Stimulated activated CD8-positive, alpha-beta memory T cell treated with anti-CD3 and anti-CD28 coated beads, Interleukin-7, amount 100 ng/mL, for 4 hours (primary cell): ENCODE results near the gene DDX39B.
A peak's percentile ranks its signal among the peaks of the same experiment; 100 is the strongest.

ENCODE experiments used
- DNase-seq, 2 donors: peaks; one replicate each; pipeline ENCODE4 v3.0.0-alpha.2; 2020; ENCODE audit warnings: low read depth in 2 of 2

Gene DDX39B

DNA sequence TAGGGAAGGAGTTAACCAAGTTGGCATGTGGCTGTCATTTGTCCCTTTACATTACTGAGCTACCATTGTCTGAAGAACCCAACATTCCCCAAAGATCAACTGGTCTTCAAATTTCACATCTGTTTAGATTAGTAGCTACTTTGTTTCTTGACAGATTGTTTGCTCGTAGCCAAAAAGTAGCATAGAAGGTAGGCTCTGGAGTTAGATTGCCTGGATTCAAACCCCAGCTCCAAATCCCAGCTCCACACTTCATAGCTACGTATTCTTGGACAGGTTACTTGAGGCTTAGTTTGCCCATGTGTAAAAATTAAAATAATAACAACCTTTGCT, 6.7 kb upstream of the DDX39B start:
- no peak for DNase-seq

DNA sequence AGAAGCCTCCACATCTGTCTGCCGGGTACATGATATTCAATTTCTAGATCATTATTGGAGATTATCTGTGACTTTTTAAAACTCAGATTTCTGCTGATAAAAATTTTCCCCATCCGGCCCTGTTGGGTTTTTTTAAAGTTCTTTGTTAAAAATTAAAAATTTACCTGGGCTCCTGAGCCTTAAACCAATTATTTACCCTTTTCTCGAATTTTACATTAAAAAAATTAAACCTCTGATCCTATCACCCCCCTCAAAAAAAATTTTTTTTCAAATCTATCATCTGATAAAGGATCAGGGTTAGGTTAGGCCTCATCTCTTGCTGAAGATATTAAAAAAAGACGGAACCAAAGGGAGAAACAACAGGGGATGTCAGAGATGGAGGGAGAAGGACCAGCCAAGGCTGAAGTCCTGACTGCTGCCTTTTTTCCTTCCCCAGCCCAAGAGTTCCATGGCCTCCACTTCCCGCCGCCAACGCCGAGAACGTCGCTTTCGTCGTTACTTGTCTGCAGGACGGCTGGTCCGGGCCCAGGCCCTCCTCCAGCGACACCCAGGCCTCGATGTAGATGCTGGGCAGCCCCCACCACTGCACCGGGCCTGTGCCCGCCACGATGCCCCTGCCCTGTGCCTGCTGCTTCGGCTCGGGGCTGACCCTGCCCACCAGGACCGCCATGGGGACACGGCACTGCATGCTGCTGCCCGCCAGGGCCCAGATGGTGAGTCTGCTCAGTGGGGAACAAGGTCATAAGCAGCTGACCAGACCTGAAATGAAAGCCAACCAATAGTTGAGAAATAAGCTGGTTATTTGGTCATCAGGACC, 6.1 kb upstream of the DDX39B start:
- no peak for DNase-seq

DNA sequence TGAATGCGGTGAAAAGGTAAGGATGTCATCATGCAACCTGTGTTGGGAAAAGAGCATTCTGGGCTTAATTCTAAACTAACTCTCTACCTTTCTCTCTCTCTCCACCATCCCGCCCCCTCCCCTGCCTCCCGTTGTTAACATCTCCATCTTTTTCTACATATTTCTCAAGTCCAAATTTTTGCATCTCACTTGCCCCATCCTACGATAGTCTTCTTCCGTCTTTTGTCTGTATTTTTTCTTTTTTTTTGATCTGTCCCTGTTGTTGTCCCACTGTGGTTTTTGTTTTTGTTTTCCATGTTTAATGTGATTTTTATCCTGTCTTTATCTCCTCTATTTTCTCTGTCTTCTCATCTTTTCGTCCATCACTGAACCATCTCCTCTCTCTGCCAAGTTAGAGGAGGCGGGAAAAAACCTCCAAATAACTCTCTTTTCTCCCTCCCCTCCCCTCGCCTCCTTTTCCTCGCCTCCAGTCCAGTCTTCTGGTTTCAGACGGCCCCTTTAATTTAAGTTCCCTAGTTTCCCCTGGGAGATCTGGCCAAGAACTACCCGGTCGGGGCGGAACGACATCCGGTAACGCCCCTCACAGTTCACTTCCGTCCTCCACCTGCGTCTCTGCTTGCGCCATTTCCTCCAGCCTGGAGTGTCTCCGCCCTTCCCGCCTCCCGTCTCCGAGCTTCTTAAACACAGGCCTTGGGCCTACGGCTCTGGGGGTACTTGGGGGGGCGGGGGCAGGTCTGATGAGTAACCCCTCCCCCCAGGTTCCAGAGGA, 5.3 kb upstream of the DDX39B start, which contains the start of gene NFKBIL1:
Gene NFKBIL1, plus strand, starts transcription at position 651 of the 769 bp plus-strand sequence. Its CDS starts 87 bp downstream, at position 738.
- peak; percentile 88 to 90 for DNase-seq

DNA sequence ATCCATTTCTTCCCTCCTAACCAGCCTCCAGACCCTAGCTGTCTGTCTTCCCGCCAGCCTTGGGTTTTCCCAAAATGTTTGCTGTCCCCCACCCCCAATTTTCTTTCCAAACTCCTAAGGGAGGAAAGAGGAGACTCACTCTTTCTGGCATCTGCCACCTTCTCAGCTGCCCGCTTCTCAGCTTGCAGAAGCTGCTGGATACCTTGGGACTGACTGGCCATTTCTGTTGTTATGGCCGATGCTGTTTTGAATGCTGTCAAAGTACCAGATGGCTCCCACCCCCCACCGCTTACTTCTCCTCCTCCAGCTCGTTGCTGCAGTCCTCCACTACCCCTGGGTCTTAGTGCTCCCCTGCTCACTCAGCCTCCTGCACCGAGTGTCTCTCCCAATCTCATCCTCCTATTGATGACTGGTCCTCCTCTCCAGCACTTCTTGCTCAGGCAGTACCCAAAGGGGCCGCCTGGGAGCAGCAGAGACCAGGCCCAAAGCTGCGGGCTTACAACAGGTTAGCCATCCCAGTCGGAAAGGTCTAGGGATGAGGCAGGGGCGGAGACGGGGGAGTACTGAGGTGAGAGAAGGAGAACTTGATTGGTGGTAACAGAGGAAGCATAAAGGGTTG, 4.6 kb upstream of the DDX39B start, which contains the start of gene ATP6V1G2:
Gene ATP6V1G2, minus strand, starts transcription at position 270 of the 619 bp plus-strand sequence. Its CDS starts 49 bp downstream, at position 221.
- peak; percentile 73 to 76 for DNase-seq

DNA sequence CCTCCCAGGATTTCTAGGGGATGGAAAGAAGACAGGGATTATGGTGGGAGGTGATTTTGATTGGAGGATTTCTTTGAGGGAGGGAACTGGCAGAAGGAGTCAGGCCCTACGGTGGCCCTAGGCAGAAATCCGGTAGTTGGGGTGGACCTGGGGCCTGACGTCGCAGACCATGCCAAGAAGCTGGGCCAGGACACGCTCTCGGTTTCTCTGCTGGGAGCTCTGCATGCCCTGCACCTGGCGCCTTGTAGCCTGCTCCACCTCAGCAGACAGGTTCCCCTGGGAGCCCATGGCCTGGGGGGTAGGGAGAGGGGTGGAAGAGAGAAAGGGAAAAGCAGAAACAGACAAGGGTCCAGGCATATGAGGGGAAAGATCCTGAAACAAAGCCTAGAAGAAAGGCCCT, 3.5 kb upstream of the DDX39B start:
- no peak for DNase-seq

DNA sequence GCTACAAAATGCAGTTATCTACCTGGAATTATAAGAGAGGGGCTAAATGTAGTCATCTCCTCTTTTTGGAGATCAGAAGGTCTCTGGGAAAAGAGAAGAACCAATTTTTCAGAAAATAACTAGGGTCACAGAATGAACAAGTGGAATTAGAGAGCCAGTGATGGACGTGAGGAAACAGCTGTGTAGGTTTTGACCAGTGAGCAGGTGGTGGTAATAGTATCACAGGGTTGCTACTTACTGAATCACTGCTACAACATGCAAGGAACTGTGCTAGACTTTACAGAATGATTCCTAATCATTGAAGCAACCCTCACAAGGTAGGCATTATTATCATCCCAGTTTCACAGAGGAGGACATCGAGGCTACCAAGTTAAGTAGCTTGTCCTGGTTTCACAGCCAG, 2.9 kb upstream of the DDX39B start:
- DNase-seq: no peak

DNA sequence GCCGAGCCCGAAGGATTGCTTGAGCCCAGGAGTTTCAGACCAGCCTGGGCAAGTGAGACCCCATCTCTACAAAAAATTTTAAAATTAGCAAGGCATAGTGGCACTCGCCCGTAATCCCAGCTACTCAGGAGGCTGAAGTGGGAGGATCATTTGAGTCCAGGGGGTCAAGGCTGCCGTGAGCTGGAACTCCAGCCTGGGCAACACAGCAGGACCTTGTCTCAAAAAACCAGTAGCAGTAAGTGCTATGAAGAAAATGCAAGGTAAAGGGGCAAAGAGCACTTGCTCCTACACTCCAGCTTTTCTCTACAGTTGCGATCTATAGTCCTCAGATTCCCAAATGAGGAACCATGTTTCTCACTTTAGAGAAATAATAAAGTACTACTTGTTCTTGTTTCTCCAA, 1.8 kb upstream of the DDX39B start:
- no peak for DNase-seq

DNA sequence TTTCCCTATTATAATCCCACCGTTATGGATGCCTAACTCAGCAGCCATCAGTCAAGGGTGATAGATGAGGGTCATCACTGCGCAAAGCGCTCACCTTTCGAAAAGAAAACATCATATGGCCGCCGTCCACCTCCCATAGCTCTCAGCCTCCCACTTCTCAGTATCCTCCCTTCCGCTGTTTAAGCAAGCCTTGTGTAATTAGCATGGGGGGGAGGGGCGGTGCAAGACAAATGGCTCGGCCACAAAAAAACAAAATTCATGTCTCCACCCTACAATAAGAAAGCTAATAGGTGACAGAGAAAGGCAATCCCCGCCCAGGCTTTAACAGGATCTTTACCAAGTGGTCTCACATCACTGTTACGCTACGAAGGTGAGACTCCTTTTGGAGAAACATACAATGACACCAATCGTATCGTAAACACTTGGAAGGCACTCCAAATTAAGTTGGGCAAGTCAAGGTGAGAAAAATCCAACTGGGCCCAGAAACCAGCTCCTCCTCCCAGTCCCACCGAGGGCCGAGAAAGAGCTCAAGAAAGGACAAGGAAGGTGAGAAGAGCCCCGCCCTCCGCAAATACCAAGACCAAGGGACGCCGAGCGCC, 645 bp downstream of the DDX39B start:
- peak in 1 of 2 donors; percentile 34 for DNase-seq

DNA sequence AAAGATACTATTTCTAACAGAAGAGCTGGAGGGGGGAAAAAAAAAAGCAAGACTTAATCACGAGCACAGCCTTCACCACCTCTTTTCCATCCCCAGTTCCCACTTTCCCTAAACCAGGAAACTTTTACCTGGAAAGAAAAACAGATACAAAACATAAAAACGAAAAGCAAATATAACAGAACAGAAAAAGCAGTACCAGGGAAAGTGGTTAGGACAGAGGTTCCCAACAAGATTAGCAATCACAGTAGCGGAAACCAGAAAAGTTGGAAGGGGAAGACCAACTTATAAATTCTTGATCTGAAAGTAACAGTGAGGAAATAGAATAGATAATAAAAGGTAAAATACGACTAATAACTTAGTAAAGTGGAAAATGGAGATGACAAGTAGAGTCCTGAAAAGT, 1.2 kb downstream of the DDX39B start:
- no peak for DNase-seq

DNA sequence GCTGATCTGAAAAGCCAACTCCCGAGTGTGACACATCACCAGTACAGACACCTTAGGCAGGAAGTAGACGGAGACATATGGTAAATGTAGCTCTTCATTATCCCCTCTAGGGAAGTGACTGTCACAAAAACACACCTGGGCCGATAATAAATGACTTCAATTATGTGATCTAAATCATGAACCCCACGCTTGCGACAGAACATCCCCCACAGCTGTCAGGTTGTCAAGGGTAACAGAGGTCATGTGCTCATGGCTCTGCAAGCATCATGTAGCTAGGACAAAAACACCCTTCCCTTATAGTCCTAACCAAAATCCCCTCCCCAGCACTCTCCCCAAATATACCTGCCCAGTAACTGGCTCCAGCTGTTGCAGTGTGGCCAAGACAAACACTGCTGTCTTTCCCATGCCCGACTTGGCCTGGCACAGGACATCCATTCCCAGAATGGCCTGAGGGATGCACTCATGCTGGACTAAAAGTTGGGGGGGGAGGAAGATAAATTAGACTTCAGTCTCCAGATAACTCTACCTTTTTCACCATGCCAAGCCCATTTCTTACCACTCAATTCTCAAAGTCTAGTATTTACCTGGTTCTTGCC, 2.9 kb downstream of the DDX39B start:
- DNase-seq: no peak

DNA sequence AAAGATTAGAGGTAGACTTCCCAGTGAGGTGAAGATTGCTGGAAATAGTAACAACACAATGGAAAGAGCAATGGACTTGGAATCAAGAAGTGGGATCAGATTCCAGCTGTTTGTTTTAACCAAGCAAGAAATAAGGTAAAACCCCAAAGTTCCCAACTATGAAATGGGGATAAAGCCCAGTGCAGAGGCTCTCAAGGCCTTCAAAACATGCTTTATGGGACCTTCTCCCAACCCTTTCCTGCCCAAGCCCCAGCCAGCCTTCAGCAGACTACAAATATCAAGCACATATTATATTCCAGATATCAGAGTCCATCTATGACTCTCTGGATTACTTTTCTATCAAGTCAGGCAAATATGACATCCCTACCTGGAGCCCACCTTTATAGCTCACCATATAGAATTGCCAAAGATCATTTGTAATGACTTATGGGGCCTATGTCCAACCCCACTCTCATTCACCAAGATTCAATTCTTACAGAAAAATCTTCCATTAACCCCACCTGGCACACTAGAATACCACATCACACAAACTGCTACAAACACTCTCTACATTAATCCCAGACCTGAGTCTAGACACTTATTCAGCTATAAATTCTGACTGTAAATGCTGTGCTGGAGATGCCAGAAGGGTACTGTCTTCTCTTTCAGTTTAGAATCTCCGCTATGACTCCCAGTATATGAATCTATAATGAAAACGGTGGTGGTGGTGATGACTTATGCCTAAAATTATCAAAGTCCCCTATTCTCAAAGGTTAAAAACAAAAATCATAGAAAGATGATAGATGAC, 6.1 kb downstream of the DDX39B start:
- DNase-seq: no peak

DNA sequence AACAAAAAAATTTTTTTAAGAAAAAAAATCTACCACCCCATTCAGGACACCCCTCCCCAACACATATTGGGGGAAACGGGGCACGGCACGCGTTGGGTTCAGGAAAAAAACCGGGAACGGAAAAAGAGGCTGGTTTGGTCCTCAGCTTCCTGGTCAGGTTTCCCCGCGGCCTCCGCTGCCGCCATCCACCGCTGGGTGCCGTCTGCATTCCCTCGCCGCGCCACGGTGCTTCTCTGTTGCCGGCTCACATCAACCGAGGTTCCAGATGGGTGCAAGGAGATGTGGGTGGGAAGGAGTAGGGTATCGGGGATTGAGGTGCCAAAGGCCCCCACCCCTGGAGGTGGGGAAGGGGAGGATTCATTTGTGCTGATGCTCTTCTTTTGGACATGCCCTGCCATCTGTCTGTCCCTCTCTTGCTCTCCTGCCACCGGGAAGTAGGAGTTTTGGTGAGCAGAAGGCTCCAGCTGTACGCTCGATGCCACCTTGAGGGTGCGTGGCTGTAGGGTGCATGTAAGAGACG, 7.2 kb downstream of the DDX39B start:
- no peak for DNase-seq

DNA sequence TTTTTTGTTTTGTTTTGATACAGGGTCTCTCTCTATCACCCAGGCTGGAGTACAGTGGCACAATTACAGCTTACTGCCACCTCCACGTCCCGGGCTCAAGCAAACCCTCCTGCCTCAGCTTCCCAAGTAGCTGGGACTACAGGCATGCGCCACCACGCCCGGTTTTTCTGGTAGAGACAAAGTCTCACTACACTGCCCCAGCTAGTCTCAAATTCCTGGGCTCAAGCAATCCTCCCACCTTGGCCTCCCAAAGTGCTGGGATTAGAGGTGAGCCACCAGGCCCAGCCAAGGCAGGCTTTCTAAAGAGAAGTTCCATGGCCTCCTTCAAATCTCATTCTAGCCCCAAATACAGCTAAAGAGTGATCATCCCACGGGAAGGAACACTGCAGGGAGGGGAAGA, 7.8 kb downstream of the DDX39B start:
- no peak for DNase-seq

DNA sequence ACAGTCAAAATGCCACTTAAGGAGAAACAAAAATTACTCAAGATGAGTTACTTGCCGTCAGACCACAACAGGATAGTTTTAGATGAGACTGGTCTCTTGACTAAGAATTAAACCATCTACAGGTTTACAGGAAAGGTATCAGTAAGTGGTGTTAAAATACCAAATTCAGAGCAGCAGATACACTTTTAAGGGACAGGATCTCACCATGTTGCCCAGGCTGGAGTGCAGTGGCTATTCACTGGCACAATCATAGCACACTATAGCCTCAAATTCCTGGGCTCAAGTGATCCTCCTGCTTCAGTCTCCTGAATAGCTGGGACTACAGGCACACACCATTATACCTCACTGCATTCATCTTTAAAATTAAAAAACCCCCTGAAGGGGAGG, 8.4 kb downstream of the DDX39B start:
- no peak for DNase-seq

DNA sequence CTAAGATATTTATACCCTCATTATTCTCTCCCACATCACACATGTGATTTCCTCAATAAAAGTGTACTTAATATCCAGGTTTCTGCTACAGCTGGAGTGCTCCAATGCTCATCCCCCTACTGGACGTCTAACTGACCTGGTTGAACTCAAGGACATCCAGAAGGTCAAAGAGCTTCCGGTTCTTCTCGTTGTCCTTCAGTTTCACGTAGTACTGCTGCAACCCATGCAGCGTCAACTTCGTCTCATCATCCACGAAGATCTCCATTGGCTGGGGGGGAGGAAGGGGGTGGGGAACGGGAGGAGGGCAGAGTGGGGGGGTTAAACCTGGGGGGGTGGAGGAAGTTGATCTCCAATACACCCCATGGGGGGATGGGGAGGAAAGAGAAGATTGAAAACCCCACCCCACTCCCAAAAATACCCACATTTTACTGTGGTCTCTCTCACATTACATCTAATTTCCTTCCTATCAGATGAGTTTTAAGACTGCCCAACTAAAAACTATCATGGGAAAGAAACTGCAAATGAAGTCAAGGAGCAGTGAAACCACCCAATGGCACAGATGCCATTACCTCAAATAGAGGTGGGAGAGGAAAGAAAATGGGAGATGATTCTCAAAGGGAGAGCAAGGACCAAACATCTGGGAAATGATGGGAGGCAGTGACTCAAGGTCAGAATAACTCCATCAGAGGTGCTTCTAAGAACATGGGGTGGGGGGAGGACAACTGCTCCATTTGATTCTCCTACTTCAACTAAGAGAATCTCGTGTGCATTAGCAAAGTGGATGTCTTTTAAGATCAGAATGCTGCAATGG, 9.0 kb downstream of the DDX39B start:
- no peak for DNase-seq

DNA sequence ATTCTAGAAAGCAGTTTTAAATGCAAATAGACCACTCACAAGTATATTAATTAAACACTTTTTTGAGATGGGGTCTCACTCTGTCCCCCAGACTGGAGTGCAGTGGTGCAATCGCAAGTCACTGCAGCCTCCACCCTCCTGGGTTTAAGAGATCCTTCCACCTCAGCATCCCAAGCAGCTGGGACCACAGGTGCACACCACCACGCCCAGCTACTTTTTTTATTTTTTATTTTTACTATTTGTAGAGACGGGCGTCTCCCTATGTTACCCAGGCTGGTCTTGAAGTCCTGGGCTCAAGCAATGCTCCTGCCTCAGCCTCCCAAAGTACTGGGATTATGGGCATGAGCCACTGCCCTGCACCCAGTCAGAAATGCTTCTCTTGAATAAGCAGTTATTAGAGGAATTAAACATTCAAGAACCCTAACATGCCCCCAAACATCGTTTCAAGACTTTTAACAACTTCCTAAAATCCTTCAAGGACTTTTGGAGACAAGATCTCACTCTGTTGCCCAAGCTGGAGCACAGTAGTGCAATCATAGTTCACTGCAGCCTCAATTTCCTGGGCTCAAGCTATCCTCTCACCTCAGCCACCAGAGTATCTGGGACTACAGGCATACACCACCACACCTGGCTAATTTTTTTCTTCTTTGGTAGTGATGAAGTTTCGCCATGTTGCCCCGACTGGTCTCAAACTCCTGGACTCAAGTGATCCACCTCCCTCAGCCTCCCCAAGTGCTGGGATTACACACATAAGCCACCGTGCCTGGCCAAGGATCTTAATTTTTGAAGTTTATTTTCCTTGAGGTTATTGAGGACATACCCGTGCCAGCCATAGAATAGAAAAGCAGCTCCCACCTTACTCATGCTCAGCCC, 9.8 kb downstream of the DDX39B start:
- no peak for DNase-seq

DNA sequence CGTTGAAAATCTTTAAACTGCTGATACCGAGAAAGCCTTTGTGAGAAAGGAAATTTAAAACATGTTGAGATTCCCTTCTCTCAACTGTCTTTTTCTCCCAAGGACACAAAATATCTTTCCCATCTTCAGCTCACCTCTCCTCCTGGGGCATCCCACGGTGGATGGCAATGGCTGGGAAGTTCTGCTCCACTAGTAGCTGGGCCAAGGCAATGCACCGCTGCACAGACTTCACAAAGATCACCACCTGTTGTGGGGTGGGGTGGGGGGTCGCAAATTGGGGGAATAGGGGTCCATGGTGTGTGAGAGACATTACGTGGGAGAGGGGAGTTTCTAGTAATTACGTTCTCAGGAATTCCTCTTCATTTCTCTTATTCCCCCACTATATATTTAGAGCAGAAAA, 10.6 kb downstream of the DDX39B start:
- DNase-seq: no peak

DNA sequence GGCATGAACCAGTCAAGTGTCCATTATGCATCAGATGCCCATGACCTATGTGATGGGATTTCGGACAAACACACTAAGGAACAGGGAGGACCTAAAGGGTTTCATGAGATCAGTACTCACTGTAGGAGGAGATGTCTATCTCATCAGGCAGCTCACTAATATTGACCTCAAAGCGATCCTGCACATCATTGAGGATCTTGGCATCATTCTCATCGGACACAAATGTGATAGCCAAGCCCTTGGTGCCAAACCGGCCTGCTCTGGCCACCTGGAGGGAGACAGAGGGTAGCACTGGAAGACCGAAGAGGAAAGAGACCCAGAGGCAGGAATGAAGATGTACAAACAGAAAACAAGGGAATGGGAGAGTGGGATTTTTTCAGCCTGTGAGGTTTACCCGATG, 11.1 kb downstream of the DDX39B start:
- no peak for DNase-seq
